DMS79 (cell line): Measurements from ENCODE around the gene DFFA.
"Not testable (repeated sequence)": the region's sequence is repeated elsewhere in the genome, so short reads cannot be mapped to it uniquely, and the experiment has no call there.

Experiments
- DNase-seq: peaks from one replicate; lab custom pipeline; 2025; lab: John Stamatoyannopoulos, UW

DFFA gene

DNA sequence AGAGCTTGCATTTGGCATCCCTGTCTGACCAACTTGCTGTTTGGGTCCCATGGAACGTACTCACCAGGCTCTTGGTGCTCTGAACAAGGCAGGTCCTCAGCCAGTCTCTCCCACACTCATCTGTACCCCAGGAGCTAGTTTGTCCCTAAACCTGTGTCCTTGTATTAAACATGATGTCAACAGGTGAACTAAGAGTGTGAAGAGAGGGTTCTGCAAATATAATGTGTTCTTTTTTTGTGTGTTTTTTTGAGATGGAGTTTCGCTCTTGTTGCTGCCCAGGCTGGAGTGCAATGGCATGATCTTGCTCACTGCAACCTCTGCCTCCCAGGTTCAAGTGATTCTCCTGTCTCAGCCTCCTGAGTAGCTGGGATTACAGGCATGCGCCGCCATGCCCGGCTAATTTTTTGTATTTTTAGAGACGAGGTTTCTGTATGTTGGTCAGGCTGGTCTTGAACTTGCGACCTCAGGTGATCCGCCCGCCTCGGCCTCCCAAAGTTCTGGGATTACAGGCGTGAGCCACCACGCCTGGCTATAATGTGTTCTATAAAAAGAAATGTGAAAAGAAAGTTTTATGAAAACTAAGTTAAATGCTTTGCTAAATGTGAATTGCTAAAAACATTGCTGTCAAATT is 33.8 kb upstream of the DFFA start:
- DNase-seq, result not testable (repeated sequence)

DNA sequence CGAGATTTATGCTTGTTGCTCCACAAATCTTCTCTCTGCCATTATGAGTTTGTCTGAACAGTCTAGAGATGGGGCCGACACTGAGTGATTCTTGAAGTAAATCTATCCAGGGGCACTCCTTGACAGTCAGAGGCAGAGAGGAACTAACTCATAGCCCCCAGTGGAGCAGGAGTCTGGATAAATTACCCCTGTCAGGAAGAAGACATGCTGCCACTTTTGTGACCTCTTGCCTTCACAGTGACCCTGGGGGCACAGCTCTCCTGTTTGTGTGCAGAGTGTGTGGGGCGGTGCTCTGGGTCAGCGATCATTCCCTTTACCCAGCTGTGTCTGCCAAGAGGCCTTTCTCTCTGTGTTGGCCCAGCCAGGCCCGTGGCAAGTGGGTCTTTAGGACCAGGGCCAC is 31.9 kb upstream of the DFFA start:
- DNase-seq, result no peak

DNA sequence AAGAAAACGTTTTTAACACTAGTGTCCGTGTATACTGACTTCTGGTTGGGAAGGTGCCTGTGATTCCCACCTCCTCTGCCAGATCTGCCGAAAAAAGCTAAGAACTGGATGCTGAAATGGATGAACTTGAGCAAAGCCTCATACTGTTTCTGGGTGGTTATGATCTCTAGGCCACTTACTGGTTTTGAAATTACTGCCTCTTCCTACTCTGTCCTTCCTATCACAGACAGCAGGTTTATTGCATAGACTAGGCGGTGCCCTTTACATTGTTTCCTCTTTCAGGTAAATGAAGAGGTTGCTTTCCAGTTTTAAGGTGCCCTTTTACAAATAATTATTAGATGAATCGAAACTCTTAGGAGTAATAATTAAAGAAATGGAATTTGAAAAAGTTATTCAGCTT is 29.9 kb upstream of the DFFA start:
- no peak for DNase-seq

DNA sequence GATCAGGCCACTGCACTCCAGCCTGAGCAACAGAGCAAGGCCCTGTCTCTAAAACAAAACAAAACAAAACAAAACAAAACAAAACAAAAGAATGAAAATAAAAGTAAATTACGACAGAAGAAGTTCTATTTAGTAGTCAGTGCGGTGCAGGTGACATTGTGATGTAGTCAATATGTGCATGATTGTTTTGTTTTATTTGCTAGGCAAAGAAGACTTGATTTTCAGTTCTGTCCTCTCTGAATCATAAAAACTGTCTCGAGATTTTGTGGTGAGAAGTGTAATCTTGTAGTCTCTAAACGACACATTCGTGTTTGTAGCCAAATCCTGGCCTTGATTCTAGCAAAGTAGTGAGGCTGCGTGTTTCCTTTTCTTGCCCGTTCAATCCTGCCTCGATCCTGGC is 25.9 kb upstream of the DFFA start:
- DNase-seq, result no peak

- DNase-seq, result no peak
These were observed 24.8 kb upstream of the DFFA start for GRCh38 chr1:10497109-10497508.

- peak; percentile 84 for DNase-seq
These were observed 23.6 kb upstream of the DFFA start for GRCh38 chr1:10495952-10496351.

DNA sequence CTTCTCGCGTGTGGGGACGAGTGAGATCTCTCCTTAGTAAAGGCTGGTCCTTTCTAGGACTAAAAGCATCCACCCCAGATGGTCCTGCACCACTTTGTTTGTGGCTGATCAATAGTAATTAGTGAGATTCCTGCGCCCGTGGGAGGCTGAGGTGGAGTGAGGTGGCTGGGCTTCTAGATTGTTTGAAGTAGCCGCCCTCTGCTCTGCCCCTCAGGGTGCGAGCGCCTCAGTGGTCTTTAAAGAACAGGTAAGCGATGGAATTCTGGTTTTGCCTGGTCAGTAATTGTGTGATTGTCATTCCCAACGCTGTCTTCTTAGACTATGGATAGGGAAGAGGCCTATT is 23.1 kb upstream of the DFFA start:
- no peak for DNase-seq

GRCh38 chr1:10494754-10495474 is 22.6 kb upstream of the DFFA start:
- peak; percentile 79 for DNase-seq

DNA sequence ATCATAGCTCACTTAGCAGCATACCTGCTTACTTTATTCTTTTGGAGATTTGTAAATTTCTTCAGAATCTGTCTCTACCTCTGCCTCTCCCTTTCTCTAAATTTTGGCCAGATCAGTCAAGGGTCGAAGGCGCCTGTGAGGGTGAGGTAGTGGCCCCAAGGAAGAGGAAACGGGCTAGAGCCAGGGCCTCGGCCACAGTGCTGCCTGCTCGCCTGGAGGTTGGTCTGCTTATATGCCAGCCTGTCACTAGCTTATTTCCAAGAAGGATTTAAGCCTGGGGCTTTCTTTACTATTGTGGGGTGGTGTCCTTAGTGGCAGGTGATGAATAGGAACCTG is 22.1 kb upstream of the DFFA start:
- DNase-seq, result no peak

DNA sequence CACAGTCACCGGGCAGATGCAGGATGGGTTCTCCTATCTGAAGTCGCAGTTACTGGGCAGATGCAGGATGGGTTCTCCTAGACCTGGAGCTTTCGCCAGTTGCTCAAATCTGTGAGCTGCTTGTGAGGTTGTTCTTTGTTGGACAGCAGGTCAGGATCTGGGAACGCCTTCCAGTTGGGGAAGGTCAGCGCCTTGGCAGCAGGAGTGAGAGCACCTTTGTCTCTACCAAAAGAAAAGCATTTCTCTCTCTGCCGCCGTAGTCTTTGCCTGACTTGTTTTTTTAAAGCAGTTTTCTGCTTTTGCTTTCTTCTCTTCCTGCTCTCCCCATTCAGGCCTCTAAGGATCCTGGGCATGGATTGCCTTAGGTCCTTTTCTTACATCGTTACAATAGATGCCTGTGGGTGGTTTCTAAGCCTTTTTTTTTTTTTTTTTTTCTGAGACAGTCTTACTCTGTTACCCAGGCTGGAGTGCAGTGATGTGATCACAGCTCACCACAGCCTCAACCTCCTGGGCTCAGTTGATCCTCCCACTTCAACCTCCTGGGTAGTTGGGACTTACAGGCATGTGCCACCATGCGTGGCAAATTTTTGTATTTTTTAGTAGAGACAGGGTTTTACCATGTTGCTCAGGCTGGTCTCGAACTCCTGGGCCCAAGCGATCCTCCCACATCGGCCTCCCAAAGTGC is 18.1 kb upstream of the DFFA start:
- no peak for DNase-seq

DNA sequence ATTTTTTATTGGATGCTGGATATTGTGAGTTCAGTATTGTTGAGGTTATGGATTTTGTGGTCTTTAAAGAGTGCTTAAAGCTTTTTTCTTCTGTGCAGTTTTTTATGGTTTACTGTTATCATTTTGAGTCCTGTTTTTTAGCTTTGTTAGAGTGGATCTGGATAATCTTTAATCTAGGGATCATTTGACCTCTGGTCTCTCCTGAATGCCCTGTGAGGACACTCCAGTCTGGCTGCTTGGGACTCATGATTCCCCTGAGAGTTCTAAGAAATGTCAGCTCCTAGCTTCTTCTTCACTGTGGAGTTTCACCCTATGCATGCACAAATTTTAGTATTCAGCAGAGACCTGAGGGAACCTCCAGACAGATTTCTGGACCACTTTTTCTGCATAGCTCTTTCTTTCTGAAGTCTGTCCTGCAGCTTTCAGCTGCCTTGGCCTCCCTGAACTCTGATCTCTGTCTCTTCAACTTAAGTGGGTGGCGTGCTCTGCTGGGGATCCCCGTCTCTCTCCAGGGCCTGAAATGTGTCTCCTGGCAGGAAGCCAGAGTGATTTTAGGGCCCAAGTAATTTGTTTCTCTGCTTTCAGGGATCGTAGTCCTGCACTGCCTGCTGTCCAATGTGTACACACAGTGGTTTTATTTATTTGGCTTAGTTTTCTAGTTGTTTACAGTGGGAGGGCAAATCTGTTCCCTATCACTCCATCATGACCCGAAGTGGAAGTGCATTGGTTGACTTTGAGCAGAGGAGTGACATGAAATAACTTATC is 17.1 kb upstream of the DFFA start:
- DNase-seq, result peak; percentile 66

- DNase-seq, result no peak
These were observed 12.2 kb upstream of the DFFA start for GRCh38 chr1:10484521-10484920.

DNA sequence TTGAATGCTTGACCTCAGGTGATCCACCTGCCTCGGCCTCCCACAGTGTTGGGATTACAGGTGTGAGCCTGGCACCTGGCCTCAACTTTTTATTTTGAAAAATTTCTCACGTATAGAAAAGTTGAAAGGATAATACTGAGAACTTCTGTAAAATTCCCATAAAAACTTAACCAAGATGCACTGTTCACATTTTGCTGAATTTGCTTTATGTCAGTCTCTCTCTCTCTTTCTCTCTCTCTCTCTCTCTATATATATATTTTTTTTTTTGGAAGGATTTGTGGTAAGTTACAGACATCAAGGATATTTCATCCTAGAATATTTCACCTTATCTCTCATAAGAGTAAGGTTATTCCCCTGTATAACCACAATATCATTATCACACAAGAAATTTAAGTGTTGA is 8.3 kb upstream of the DFFA start:
- DNase-seq, result no peak

DNA sequence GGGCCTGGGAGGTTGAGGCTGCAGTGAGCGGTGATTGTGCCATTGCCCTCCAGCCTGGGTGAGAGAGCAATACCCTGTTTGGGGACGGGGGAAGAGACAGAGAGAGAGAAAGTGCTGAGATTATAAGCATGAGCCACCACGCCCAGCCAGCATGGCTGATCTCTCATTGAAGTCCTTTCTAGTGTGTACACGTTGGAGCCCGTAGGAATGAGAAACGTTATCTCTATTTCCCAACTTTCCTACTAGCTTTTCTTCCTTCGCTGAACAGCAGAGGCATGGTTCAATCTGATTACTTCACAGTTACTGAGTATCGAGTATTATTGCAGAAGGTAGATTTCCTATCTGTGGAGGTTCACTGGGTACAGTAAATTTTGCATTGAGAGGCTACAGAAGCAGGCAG is 7.0 kb upstream of the DFFA start:
- DNase-seq, result no peak

DNA sequence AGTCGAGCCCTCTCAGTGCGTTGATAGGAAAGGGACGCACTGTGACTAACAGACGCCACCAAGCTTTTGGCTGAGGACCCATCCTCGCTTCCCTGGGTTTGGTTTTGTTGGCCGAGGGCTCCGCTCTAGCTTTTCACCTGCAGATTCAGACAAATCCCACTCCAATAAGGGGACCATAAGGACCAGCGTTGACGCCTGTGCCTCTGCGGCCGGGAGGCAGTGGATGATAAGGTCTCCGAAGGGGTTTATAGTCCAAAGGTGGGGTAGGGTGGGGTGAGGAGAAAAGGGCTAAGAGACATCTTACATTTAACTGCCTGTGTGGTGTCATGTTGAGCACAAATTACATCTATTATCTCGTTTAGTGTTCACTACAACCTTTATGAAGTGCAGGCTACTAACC is 3.2 kb upstream of the DFFA start:
- no peak for DNase-seq

GRCh38 chr1:10474613-10475507 is 2.5 kb upstream of the DFFA start, which contains the start of gene PEX14:
Gene PEX14 (plus strand): TSS chr1:10474950. CDS start chr1:10474967, 17 bp downstream.
- DNase-seq, result peak; percentile 83

DNA sequence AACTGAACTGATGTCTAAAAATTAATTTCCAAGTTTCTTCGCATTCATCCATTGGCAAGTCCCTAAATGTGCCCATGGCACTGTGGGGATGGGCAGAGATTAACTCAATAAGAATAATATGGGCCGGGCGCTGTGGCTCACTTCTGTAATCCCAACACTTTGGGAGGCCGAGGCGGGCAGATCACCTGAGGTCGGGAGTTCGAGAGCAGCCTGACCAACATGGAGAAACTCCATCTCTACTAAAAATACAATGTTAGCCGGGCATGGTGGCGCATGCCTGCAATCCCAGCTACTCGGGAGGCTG is 1.9 kb upstream of the DFFA start:
- not testable (repeated sequence) for DNase-seq

DNA sequence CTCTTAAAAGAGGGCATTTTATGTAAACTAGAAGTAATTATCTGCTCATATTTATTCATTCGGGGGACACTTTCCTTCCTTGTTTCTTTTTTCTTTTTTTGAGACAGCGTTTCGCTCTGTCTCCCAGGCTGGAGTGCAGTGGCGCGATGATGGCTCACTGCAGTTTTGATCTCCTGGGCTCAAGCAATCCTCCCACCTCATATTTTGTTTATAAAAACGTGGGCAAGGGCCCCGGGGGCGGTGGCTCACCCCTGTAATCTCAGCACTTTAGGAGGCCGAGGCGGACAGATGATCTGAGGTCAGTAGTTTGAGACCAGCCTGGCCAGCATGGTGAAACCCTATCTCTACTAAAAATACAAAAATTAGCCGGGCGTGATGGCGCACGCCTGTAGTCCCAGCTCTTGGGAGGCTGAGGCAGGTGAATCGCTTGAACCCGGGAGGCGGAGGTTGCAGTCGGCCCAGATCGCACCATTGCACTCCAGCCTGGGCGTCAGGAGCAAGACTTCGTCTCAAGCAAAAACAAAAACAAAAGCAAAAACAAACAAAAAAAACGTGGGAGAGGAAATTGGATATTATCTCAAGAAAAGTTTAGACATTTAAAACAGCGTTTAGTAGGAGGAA is 926 bp upstream of the DFFA start:
- no peak for DNase-seq

GRCh38 chr1:10471411-10472219 is 714 bp downstream of the DFFA start:
- no peak for DNase-seq

DNA sequence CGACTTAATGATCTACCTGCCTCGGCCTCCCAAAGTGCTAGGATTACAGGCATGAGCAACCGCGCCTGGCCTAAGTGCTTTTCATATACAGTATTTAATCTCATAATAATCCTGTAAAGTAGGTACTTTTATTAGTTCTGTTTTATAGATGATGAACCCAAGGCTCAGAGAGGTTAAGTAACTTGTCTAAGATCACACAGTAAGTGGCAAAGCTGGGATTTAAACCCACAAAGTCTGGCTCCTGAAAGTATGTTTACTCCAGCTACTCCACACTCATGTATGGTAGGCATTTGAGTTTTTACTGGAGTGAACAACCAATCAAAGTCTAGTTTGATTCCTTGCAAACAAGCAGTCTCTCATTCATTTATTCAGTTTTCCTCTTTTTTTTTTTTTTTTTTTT is 2.3 kb downstream of the DFFA start:
- no peak for DNase-seq

- DNase-seq, result no peak
These were observed 5.3 kb downstream of the DFFA start for GRCh38 chr1:10467078-10467477.
